K562 (cell line): ENCODE measurements around the gene FGR. TPM values are rescaled to one million over a fixed set of nuclear protein-coding genes. Genes with fewer than 3 reads are reported as not detected.
"Not testable (repeated sequence)": the region's sequence is repeated elsewhere in the genome, so short reads cannot be mapped to it uniquely, and the experiment has no call there.

Source experiments
- ATAC-seq: fragments of 200-7000 bp; cut with Tn5 transposase; 3 replicates; pipeline ENCODE4 v1.9.1; 2020; ENCODE audit warnings: moderate library complexity
- BruUV-seq: library from RNA; stranded (reverse); fragments of 400-500 nt; replicated peaks from 2 replicates; lab custom pipeline; 2021; lab: Mats Ljungman, UMichigan
- CTCF ChIA-PET: fragments of 300-600 bp; formaldehyde crosslinking; extraction: SDS; loops from one replicate; lab custom pipeline; 2021; ENCODE audit warnings: low intra/inter-chr PET ratio; lab: Yijun Ruan, JAX
- POLR2A ChIA-PET: fragments of 300-600, 350-650 bp; sonication (Branson Sonifier 250); formaldehyde crosslinking; extraction: SDS; loops from one replicate; lab custom pipeline; 2021; ENCODE audit warnings: antibody characterized with exemption, inconsistent platforms; lab: Yijun Ruan, JAX
- DNase-seq, 4 experiments: peaks; one replicate each; pipeline versions ENCODE4 v3.0.0 to v3.0.0-alpha.2; 2011 to 2018; ENCODE audit warnings: low spot score in 3 of 4, mixed read lengths in 3 of 4; ENCODE audit errors: extremely low read depth in 1 of 4
- FAIRE-seq: peaks from 2 replicates; lab custom pipeline; 2011; peaks lifted over from hg19 to GRCh38; lab: Jason Lieb, UNC
- H2AFZ ChIP-seq: 2 replicates; pipeline ENCODE4 v1.6.0; 2011; ENCODE audit warnings: low read depth, low read length, control low read depth, inconsistent platforms
- H3K27ac ChIP-seq: fragments of 200-600 bp; 3 replicates; pipeline ENCODE4 v1.8.0; 2011; ENCODE audit warnings: low read depth, mild to moderate bottlenecking, control low read depth, inconsistent platforms, low read length, moderate library complexity, mixed read lengths; ENCODE audit errors: extremely low read depth
- H3K27me3 ChIP-seq, 2 experiments: fragments of 300-600 bp in 1 of 2; 2 replicates in 1 of 2; 3 replicates in 1 of 2; pipeline versions ENCODE4 v1.6.0 to v1.8.0; 2011; ENCODE audit warnings: inconsistent platforms in 2 of 2, low read length in 2 of 2, mild to moderate bottlenecking in 1 of 2, mixed read lengths in 1 of 2, moderate library complexity in 1 of 2; ENCODE audit not compliant: control insufficient read depth in 2 of 2, insufficient read depth in 2 of 2
- H3K36me3 ChIP-seq: fragments of 300-600 bp; 3 replicates; pipeline ENCODE4 v1.8.0; 2011; ENCODE audit warnings: mild to moderate bottlenecking, low read length, inconsistent platforms; ENCODE audit not compliant: control insufficient read depth, insufficient read depth
- H3K4me1 ChIP-seq, 2 experiments: fragments of 200-600 bp in 1 of 2; replicated peaks in 1 of 2; 2 replicates in 1 of 2; 3 replicates in 1 of 2; pipeline versions ENCODE4 v1.5.1 to v1.8.0; 2011; ENCODE audit warnings: inconsistent platforms in 2 of 2, low read length in 2 of 2, mild to moderate bottlenecking in 1 of 2, mixed read lengths in 1 of 2, moderate library complexity in 1 of 2; ENCODE audit not compliant: control insufficient read depth in 2 of 2, insufficient read depth in 2 of 2
- H3K4me2 ChIP-seq: 2 replicates; pipeline ENCODE4 v1.6.1; 2011; ENCODE audit warnings: low read length, control low read depth, inconsistent platforms, mixed read lengths; ENCODE audit not compliant: insufficient read depth
- H3K4me3 ChIP-seq: fragments of 200-600 bp; sonication (generic), shearing (Covaris generic); 2 replicates; pipeline ENCODE4 v1.5.1; 2016; ENCODE audit warnings: control low read depth, inconsistent platforms
- H3K79me2 ChIP-seq: fragments of 200-600 bp; 3 replicates; pipeline ENCODE4 v1.8.0; 2011; ENCODE audit warnings: low read length, inconsistent platforms; ENCODE audit not compliant: control insufficient read depth, insufficient read depth
- H3K9ac ChIP-seq, 2 experiments: 2 replicates each; pipeline versions ENCODE4 v1.6.0 to v1.6.1; 2011; ENCODE audit warnings: low read depth in 2 of 2, low read length in 2 of 2, control low read depth in 1 of 2, inconsistent platforms in 1 of 2, mild to moderate bottlenecking in 1 of 2, mixed read lengths in 1 of 2; ENCODE audit not compliant: insufficient read depth in 1 of 2
- H3K9me1 ChIP-seq: one replicate; pipeline ENCODE4 v1.6.0; 2011; ENCODE audit warnings: inconsistent platforms, mild to moderate bottlenecking, low read length, moderate library complexity; ENCODE audit not compliant: control insufficient read depth, insufficient read depth
- H3K9me3 ChIP-seq: replicated peaks from 2 replicates; pipeline ENCODE4 v1.5.1; 2011; ENCODE audit warnings: low read depth, low read length, inconsistent platforms; ENCODE audit not compliant: control insufficient read depth, insufficient read depth
- H4K20me1 ChIP-seq: replicated peaks from 2 replicates; pipeline ENCODE4 v1.6.1; 2011; ENCODE audit warnings: low read length, inconsistent platforms, mixed read lengths; ENCODE audit not compliant: control insufficient read depth, insufficient read depth
- TRIM28 ChIP-seq: fragments of 450-650 bp; IDR thresholded peaks from 2 replicates; pipeline ENCODE4 v1.6.1; 2017
- ZNF280A ChIP-seq: fragments of 450-650 bp; IDR thresholded peaks from 2 replicates; pipeline ENCODE4 v1.6.1; 2018; ENCODE audit warnings: mild to moderate bottlenecking, low read depth; ENCODE audit not compliant: partially characterized antibody
- ZNF707 ChIP-seq: fragments of 250-450 bp; sonication (Bioruptor Pico); conservative IDR thresholded peaks from 2 replicates; pipeline ENCODE4 v1.8.0; 2022; ENCODE audit warnings: inconsistent platforms, mild to moderate bottlenecking, moderate library complexity
- whole genome bisulfite sequencing: fragments of 100-300 bp; shearing (Covaris generic); methylation state at CpG from one replicate; pipeline ENCODE4 v1.1.6; 2016; ENCODE audit warnings: low coverage, mixed read lengths; ENCODE audit not compliant: insufficient coverage; ENCODE audit errors: missing lambda C conversion rate; 5-methylcytosine and 5-hydroxymethylcytosine counted together
- in situ Hi-C: fragments of 300-500 bp; cut with MboI; formaldehyde crosslinking; loops from 4 replicates; pipeline ENCODE4 v1.15.0; 2018; ENCODE audit warnings: inconsistent platforms, mixed read lengths
- intact Hi-C: fragments of 100-400 bp; cut with micrococcal nuclease; formaldehyde crosslinking; loops from 2 replicates; pipeline ENCODE4 v1.14.2; 2022
- polyA plus RNA-seq, 8 experiments: library from polyadenylated mRNA; depleted of rRNA in 4 of 8; stranded (reverse) in 5 of 8; unstranded in 3 of 8; fragments of >200 nt; fragmentation: Nextera tagmentation in 2 of 8; fragmentation: Illumina TruSeq in 1 of 8; extraction: Ambion mirVana in 2 of 8; extraction: Trizol in 1 of 8; gene quantifications; 2 replicates each; pipeline versions ENCODE4 v1.2.1 to v1.2.3, GENCODE V29; 2011 to 2014; ENCODE audit warnings: inconsistent platforms in 1 of 8, missing spikeins in 1 of 8
- total RNA-seq, 7 experiments: library from RNA; depleted of rRNA in 6 of 7; stranded (reverse); fragments of >200 nt in 6 of 7; fragmentation: Illumina TruSeq in 2 of 7; extraction: Trizol in 2 of 7; gene quantifications; 2 replicates each; pipeline versions ENCODE4 v1.2.1 to v1.2.3, GENCODE V29; 2011 to 2021; ENCODE audit warnings: low replicate concordance in 1 of 7

The FGR gene
- total and polyA plus RNA-seq, 9 of the 15 experiments (the other 6 are each of a cell fraction or from before 2014, with no cell fraction given), result 0.04 to 0.11 TPM; not detected in 7

DNA sequence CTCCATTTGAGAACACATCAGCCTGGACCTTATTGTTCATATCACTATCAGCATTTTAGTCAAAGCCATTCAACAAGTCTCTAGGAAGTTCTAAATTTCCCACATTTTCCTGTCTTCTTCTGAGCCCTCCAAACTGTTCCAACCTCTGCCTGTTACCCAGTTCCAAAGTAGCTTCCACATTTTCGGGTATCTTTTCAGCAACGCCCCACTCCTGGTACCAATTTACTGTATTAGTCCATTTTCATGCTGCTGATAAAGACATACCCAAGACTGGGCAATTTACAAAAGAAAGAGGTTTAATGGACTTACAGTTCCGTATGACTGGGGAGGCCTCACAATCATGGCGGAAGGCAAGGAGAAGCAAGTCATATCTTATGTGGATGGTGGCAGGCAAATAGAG, 46.6 kb upstream of the FGR start:
- not testable (repeated sequence) for ATAC-seq, H3K27me3 ChIP-seq

More for the DNA sequence above, 46.6 kb upstream of the FGR start:
- H3K9ac ChIP-seq, in situ Hi-C loops, FAIRE-seq, H3K27ac ChIP-seq, BruUV-seq, intact Hi-C loops, H3K4me3 ChIP-seq, CTCF ChIA-PET, H2AFZ ChIP-seq, H3K4me1 ChIP-seq, H4K20me1 ChIP-seq, H3K79me2 ChIP-seq, H3K36me3 ChIP-seq: not testable (repeated sequence)
- peak; percentile 99 for TF ChIP-seq ZNF707 (CRISPR knock-in tag)
- peak; percentile 11 for TF ChIP-seq ZNF280A
- peak; percentile 73 for TF ChIP-seq TRIM28
- TF ChIP-seq, all 486 proteins: peak for 3; not testable (repeated sequence) for 483
- DNase-seq, H3K4me2 ChIP-seq, H3K9me1 ChIP-seq, H3K9me3 ChIP-seq, POLR2A ChIA-PET: not testable (repeated sequence)
- 41% methylated on average over 4 of the region's 4 CpGs for WGBS
